Right ventricle myocardium superior (tissue), 1 donor: ENCODE measurements around the gene TEX55. TPM values are rescaled to one million over a fixed set of nuclear protein-coding genes. Genes with fewer than 3 reads are reported as not detected.

Source experiments
- ATAC-seq: fragments of 200-7000 bp; cut with Tn5 transposase; one replicate; pipeline ENCODE4 v1.9.1; 2020; ENCODE audit warnings: mild to moderate bottlenecking; ENCODE audit not compliant: poor library complexity
- DNase-seq: peaks from one replicate; pipeline ENCODE4 v3.0.0-alpha.2; 2020
- intact Hi-C: fragments of 100-400 bp; cut with DNase I; formaldehyde crosslinking; loops from one replicate; pipeline ENCODE4 v1.11.2; 2022
- total RNA-seq: library from RNA; stranded (reverse); fragmentation: NEBNext Ultra II Directional; extraction: Animal tissue kit (Norgen Biotek cat#: 25700); gene quantifications from one replicate; pipeline ENCODE4 v1.2.1, GENCODE V29; 2021
- donor health status: DM: no; HTN: yes; CAD: no; lungs with severe emphysema.

Gene TEX55
- total RNA-seq, 1 donor from 2014 or later = not detected

DNA sequence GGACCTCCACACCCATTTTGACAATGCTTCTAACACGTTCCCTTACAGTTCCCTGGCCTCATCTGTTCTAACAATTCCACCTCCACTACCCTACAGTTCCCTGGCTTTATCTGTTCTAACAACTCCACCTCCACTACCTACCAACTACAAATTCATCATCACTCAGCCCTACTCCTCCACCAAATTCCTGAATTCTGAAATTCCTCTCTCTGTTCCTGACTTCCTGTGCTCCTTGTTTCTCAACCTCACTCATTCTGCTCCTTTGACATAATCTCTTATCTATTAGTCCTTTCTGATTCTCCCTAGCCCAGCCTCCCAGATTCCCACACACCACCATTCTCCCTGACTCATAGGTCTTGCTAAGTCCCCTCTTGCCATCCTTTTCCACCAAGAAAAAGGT, 49.9 kb downstream of the TEX55 start:
- ATAC-seq = no peak
- DNase-seq = no peak
- intact Hi-C loops = no loop called here

Other genes starting within 250 kb of the TEX55 start
- 2.9 TPM for gene IGSF11, start 111.3 kb upstream of the TEX55 start, total RNA-seq
- not detected for gene UPK1B, start 27.4 kb downstream of the TEX55 start, total RNA-seq
- 10.5 TPM for gene B4GALT4, start 94.7 kb downstream of the TEX55 start, total RNA-seq
- 42.1 TPM for gene ARHGAP31, start 148.2 kb downstream of the TEX55 start, total RNA-seq